Suprapubic skin (tissue), 4 donors: ENCODE data around the gene CCND1. TPM values are rescaled to one million over a fixed set of nuclear protein-coding genes. Genes with fewer than 3 reads are reported as not detected.

Experiments used
- DNase-seq, 2 donors: peaks; one replicate each; pipeline ENCODE4 v3.0.0-alpha.2; 2019; ENCODE audit warnings: low spot score in 2 of 2
- H3K27ac ChIP-seq: fragments of 200-600 bp; sonication (generic); one replicate; pipeline ENCODE4 v1.5.1; 2019
- H3K27me3 ChIP-seq: fragments of 200-600 bp; sonication (generic); one replicate; pipeline ENCODE4 v1.5.1; 2019
- H3K36me3 ChIP-seq: fragments of 200-600 bp; sonication (generic); one replicate; pipeline ENCODE4 v1.5.1; 2019
- H3K4me1 ChIP-seq: fragments of 200-600 bp; sonication (generic); one replicate; pipeline ENCODE4 v1.5.1; 2019
- H3K4me3 ChIP-seq: fragments of 200-600 bp; sonication (generic); one replicate; pipeline ENCODE4 v1.5.1; 2019; ENCODE audit warnings: mild to moderate bottlenecking
- H3K9me3 ChIP-seq: fragments of 200-600 bp; sonication (generic); one replicate; pipeline ENCODE4 v1.5.1; 2019
- EP300 ChIP-seq: sonication (generic); formaldehyde crosslinking; IDR thresholded peaks from one replicate; pipeline ENCODE4 v1.6.1; 2017; ENCODE audit warnings: antibody characterized with exemption
- POLR2A ChIP-seq, 2 donors: fragments of 450-650 bp; IDR thresholded peaks; one replicate each; pipeline ENCODE4 v1.6.1; 2017; ENCODE audit warnings: antibody characterized with exemption in 2 of 2, mild to moderate bottlenecking in 2 of 2, moderate library complexity in 2 of 2
- POLR2AphosphoS5 ChIP-seq, 3 donors: sonication (generic); formaldehyde crosslinking; IDR thresholded peaks; one replicate each; pipeline ENCODE4 v1.6.1; 2017; ENCODE audit warnings: antibody characterized with exemption in 3 of 3
- WGBS: methylation state at CpG from one replicate; pipeline ENCODE4 v1.1.5; 2018; 5-methylcytosine and 5-hydroxymethylcytosine counted together
- total RNA-seq, 4 donors: library from RNA; depleted of rRNA; stranded (reverse); fragments of >200 nt; gene quantifications; one replicate each; pipeline ENCODE4 v1.1.0, GENCODE V29; 2016
- TF ChIP-seq, protein P1 (sequence below), 2 donors: fragments of 200-600 bp in 1 of 2; fragments of 450-650 bp in 1 of 2; sonication (generic) in 1 of 2; IDR thresholded peaks; one replicate each; pipeline ENCODE4 v1.5.1; 2016 to 2019; ENCODE audit warnings: antibody characterized with exemption in 2 of 2, mild to moderate bottlenecking in 1 of 2, moderate library complexity in 1 of 2

The CCND1 gene
- 100 to 1,000 TPM; 161 to 340 (median 270) TPM for total RNA-seq

DNA sequence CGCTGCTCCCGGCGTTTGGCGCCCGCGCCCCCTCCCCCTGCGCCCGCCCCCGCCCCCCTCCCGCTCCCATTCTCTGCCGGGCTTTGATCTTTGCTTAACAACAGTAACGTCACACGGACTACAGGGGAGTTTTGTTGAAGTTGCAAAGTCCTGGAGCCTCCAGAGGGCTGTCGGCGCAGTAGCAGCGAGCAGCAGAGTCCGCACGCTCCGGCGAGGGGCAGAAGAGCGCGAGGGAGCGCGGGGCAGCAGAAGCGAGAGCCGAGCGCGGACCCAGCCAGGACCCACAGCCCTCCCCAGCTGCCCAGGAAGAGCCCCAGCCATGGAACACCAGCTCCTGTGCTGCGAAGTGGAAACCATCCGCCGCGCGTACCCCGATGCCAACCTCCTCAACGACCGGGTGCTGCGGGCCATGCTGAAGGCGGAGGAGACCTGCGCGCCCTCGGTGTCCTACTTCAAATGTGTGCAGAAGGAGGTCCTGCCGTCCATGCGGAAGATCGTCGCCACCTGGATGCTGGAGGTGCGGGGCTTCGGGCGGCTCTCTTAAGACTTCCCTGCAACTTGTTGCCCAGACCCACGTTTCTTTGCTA lies at the start of gene CCND1:
Gene CCND1 (plus strand): TSS at position 162 of the 587 bp plus-strand sequence. CDS start 158 bp downstream, at position 320.
- Histone ChIP-seq H3K27ac (peak within 1 kb of the TSS; percentile 87), H3K36me3 (peaks cover 8% of the 10 kb centered on the region), H3K4me1 (peaks cover 82% of the 10 kb centered on the region), H3K9me3 (no peaks in the 10 kb centered on the region), H3K27me3 (peaks cover 8% of the 10 kb centered on the region), H3K4me3 (peak within 1 kb of the TSS; percentile 97)
- DNase-seq, result peak in 1 of 2 donors; percentile 82
- TF ChIP-seq, protein P1, sequence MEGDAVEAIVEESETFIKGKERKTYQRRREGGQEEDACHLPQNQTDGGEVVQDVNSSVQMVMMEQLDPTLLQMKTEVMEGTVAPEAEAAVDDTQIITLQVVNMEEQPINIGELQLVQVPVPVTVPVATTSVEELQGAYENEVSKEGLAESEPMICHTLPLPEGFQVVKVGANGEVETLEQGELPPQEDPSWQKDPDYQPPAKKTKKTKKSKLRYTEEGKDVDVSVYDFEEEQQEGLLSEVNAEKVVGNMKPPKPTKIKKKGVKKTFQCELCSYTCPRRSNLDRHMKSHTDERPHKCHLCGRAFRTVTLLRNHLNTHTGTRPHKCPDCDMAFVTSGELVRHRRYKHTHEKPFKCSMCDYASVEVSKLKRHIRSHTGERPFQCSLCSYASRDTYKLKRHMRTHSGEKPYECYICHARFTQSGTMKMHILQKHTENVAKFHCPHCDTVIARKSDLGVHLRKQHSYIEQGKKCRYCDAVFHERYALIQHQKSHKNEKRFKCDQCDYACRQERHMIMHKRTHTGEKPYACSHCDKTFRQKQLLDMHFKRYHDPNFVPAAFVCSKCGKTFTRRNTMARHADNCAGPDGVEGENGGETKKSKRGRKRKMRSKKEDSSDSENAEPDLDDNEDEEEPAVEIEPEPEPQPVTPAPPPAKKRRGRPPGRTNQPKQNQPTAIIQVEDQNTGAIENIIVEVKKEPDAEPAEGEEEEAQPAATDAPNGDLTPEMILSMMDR (IDR thresholded peaks at IDR 0.05), result peak in 1 of 2 donors; percentile 8
- TF ChIP-seq EP300 (no peak), POLR2AphosphoS5 (IDR thresholded peaks at IDR 0.05) (peak in 2 of 3 donors; percentile 26 to 31), POLR2A (IDR thresholded peaks at IDR 0.05) (peak in 1 of 2 donors; percentile 38)
- 0% methylated on average over 8 of the region's 49 CpGs for WGBS

- no peaks in the 10 kb centered on the region for H3K36me3 ChIP-seq
- no peak for TF ChIP-seq POLR2A (IDR thresholded peaks at IDR 0.05)
- H3K4me3 ChIP-seq, result no peak overlapping the region
- 91% methylated on average over 7 of the region's 31 CpGs for WGBS
- no peaks in the 10 kb centered on the region for H3K4me1 ChIP-seq
- DNase-seq, result peak in 1 of 2 donors; percentile 59
- H3K9me3 ChIP-seq, result no peaks in the 10 kb centered on the region
- H3K27me3 ChIP-seq, result no peaks in the 10 kb centered on the region
- no peak overlapping the region for H3K27ac ChIP-seq
Measured at GRCh38 chr11:69592986-69593650, 47.8 kb upstream of the CCND1 start.

DNA sequence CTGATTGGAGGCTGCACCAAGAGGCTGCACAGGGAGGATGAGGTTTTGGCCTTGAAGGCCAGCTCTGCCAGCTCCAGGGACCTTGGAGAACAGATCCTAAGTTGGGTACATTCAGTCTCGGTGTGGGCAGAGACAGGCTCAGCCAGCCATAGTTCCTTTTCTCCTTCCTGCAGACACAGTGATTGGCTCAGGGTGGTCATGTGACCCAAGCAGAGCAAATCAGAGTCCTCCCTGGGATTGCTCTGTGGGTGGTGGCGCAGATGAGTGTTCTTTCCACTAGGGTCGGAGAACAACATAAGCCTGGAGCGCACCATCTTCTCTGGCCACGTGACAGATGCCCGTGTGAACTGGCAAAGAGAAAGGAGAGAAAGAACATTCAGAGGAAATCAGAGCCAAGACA lies 47.1 kb upstream of the CCND1 start:
- 78% methylated on average over 5 of the region's 6 CpGs for WGBS
- no peak for DNase-seq
- TF ChIP-seq EP300, result no peak
- Histone ChIP-seq H3K27me3 (no peaks in the 10 kb centered on the region), H3K9me3 (no peaks in the 10 kb centered on the region), H3K27ac (no peak overlapping the region), H3K4me3 (no peak overlapping the region), H3K36me3 (no peaks in the 10 kb centered on the region), H3K4me1 (no peaks in the 10 kb centered on the region)

- WGBS, result 97% methylated on average over 10 of the region's 11 CpGs
- Histone ChIP-seq H3K27me3 (no peaks in the 10 kb centered on the region), H3K4me1 (no peaks in the 10 kb centered on the region), H3K9me3 (no peaks in the 10 kb centered on the region), H3K4me3 (no peak overlapping the region), H3K36me3 (no peaks in the 10 kb centered on the region), H3K27ac (no peak overlapping the region)
- TF ChIP-seq POLR2AphosphoS5 (IDR thresholded peaks at IDR 0.05) (no peak), EP300 (no peak), POLR2A (IDR thresholded peaks at IDR 0.05) (no peak)
- TF ChIP-seq, protein P1 (IDR thresholded peaks at IDR 0.05), result no peak
- peak in 1 of 2 donors; percentile 52 for DNase-seq
Measured at GRCh38 chr11:69594481-69594880, 46.5 kb upstream of the CCND1 start.

DNA sequence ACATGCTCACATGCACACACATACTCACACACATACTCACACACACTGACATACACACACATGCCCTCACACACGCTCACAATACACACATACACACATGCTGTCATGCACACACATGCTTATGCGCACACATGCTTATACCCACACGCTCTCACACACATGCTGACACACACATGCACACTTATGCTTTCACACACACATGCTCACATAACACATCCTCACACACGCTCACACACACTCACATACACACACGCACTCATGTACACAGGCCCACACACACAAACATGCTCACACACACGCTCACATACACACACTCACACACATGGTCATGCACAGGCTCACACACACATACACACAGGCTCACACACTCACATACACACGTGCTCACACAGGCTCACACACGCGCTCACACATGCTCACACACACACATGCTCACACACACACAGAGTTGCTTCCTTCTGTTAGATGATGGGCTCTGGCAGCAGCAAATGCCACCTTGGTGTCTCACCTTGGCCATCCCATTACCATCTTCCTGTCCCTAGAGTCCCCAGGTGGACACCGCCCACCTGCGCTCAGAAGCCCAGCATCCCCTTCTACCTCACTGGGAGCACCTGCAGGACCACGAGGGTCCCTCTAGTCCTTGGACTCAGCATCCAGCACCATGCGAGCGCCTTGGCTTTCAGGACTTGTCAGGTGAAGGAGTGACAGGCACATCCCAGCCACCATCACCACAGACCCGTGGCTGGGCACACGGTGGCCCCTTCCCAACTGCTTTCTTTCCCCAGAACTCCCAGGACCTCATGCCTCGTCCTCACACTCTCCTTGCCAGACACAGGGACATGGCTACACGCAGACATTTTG lies 44.9 kb upstream of the CCND1 start:
- Histone ChIP-seq H3K27ac (no peak overlapping the region), H3K36me3 (no peaks in the 10 kb centered on the region), H3K4me1 (no peaks in the 10 kb centered on the region), H3K27me3 (no peaks in the 10 kb centered on the region), H3K9me3 (no peaks in the 10 kb centered on the region), H3K4me3 (no peak overlapping the region)
- peak in 1 of 2 donors; percentile 59 for DNase-seq
- TF ChIP-seq, protein P1 (IDR thresholded peaks at IDR 0.05), result no peak
- TF ChIP-seq POLR2AphosphoS5 (IDR thresholded peaks at IDR 0.05) (no peak), POLR2A (IDR thresholded peaks at IDR 0.05) (no peak), EP300 (no peak)
- WGBS, result 76% methylated on average over 18 of the region's 18 CpGs

DNA sequence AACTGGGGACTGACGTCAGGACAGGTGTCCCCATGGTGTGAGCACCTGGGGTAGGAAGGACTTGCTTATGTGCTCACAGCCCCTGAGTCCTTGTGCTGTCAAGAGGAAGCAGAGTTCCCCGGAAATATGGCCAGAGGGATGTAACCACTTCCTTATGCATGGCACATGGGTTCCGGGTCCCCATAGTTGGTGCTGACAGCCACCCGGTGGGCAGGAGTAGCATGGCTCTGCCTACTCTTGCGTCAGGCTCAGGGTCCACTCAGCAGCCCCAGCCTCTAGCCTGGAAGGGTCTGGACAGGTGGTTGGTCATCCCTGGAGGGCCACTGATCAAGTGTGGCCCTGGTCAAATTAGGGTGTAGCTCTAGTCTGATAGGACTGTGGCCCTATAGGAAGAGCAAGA lies 42.8 kb upstream of the CCND1 start:
- DNase-seq, result peak in 1 of 2 donors; percentile 48
- H3K9me3 ChIP-seq, result no peaks in the 10 kb centered on the region
- WGBS, result 85% methylated on average over 2 of the region's 5 CpGs
- TF ChIP-seq POLR2AphosphoS5 (IDR thresholded peaks at IDR 0.05), result no peak
- TF ChIP-seq, protein P1 (IDR thresholded peaks at IDR 0.05), result no peak
- no peak for TF ChIP-seq EP300
- H3K4me3 ChIP-seq, result no peak overlapping the region
- H3K36me3 ChIP-seq, result no peaks in the 10 kb centered on the region
- no peak overlapping the region for H3K27ac ChIP-seq
- H3K27me3 ChIP-seq, result peaks cover 9% of the 10 kb centered on the region
- H3K4me1 ChIP-seq, result no peaks in the 10 kb centered on the region
